ENCODE measurements around the gene IFT122.
"Not testable (repeated sequence)": the region's sequence is repeated elsewhere in the genome, so short reads cannot be mapped to it uniquely, and the experiment has no call there.

The IFT122 gene

GRCh38 chr3:129535075-129535474 lies 95.1 kb downstream of the IFT122 start:
- DNase-seq (ENCODE audit: low read depth in 2 of 2), result no peak

- DNase-seq (ENCODE audit: low read depth in 2 of 2), result no peak
Observed at GRCh38 chr3:129536374-129536667, 96.3 kb downstream of the IFT122 start.

GRCh38 chr3:129536804-129537203 lies 96.8 kb downstream of the IFT122 start:
- DNase-seq (ENCODE audit: low read depth in 2 of 2), result no peak

DNA sequence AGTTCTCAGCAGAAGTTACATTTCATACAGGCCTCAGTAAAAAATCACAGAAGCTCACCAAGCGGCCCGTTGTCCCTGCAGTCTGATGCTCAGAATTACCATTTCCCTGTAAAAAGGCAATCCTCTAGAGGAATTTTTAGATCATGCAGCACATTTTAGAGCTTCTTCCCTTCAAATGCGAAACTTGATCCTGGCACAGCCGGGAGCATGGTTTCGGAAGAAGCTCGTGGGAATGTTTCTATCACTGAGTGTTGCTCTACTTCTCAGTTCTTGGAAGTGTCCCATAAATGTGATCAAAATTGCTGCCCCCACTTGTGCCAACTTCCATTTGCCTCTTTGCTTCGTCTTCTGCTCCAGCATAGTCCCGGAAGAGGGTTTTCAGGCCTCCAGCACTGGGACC lies 99.2 kb downstream of the IFT122 start:
- DNase-seq (ENCODE audit: low read depth in 2 of 2), result no peak

DNA sequence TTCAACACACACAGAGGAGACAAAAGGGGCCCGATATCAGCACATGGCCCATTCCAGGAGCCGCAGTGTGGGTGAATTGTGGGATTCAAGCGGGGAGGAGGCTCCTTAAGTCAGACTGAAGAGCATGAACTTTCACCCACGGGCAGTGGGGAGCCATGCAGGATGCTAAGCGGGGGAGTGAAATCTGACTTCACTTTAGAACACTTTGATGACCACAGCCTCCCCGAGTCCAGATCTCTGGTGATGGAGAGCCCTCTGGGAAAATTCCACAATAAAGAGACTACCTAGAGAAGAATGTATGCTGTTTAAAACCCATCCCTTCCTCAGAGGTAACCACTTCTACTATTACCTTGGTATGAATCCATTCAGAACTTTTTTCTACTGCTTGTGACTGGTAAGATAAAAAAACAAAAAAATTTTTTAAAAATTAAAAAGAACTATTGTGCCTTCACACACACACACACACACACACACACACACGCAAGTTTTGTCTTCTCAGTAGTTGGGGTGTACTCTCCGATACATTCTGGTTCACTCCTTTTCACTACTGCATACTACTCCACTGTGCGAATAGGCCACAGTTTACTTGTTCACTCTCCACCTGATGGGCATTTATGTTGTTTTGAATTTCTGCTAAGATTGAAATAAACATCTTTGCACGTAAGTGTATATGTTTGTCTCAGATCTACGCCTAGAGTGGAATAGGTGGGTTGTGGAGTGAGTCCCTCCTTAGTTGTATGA lies 100.9 kb downstream of the IFT122 start:
- no peak for DNase-seq (ENCODE audit: low read depth in 2 of 2)

- DNase-seq (ENCODE audit: low read depth in 2 of 2), result no peak
Observed at GRCh38 chr3:129542747-129543146, 102.7 kb downstream of the IFT122 start.

GRCh38 chr3:129543156-129543790 lies 103.2 kb downstream of the IFT122 start, which contains the start of gene H1-8:
TSS of gene H1-8 (plus strand) at chr3:129543175. CDS start at chr3:129543219, 44 bp downstream.
- no peak for DNase-seq (ENCODE audit: low read depth in 2 of 2)

DNA sequence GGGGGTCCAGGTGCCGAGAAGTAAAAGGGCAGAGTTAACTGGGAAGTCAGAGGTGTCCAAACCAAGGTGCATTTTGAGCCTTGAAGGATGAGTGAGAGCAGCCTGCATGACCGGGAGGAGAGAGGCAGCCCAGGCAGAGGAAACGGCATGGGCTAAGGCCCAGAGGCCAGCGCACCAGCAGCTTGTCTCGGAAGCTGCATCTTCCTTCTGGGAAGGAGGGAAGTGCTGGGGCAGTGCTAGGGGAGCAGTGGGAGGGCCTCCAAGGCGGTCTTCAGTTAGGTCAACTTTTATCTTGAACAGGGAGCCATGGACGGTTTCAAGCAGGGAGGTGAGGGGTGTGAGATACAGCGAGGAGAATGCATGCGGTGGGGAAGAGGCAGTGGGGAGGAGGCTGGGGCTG lies 104.0 kb downstream of the IFT122 start:
- DNase-seq (ENCODE audit: low read depth in 2 of 2), result no peak

DNA sequence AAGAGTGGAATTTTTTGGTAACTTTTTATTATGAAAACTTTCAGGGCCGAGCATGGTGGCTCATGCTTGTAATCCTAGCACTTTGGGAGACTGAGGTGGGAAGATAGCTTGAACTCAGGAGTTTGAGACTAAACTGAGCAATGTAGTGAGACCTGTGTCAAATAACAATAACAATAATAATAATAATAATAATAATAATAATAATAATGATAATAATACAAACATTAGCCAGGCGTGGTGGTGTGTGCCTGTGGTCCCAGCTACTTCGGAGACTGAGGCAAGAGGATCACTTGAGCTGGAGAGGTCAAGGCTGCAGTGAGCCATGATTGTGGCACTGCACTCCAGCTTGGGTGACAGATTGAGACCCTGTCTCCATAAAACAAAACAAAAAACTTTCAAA lies 105.9 kb downstream of the IFT122 start:
- DNase-seq (ENCODE audit: low read depth in 2 of 2), result not testable (repeated sequence)

DNA sequence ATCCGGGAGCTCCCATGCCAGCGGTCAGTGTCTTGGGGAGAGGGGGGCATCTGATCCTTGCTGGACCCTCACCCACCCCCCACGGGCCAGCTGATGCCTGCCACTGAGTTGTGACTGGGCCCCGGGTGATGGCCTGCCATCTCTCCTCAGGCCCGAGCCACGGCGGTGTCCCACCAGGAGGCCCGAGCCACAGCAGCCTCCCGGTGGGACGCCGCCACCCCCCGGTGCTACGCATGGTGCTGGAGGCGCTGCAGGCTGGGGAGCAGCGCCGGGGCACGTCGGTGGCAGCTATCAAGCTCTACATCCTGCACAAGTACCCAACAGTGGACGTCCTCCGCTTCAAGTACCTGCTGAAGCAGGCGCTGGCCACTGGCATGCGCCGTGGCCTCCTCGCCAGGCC lies 107.2 kb downstream of the IFT122 start:
- DNase-seq (ENCODE audit: low read depth in 2 of 2), result no peak

GRCh38 chr3:129548104-129548965 lies 108.3 kb downstream of the IFT122 start:
- DNase-seq (ENCODE audit: low read depth in 2 of 2), result no peak

- no peak for DNase-seq (ENCODE audit: low read depth in 2 of 2)
Observed at GRCh38 chr3:129549006-129549800, 109.2 kb downstream of the IFT122 start.

- DNase-seq (ENCODE audit: low read depth in 2 of 2), result no peak
Observed at GRCh38 chr3:129549805-129550204, 109.8 kb downstream of the IFT122 start.

DNA sequence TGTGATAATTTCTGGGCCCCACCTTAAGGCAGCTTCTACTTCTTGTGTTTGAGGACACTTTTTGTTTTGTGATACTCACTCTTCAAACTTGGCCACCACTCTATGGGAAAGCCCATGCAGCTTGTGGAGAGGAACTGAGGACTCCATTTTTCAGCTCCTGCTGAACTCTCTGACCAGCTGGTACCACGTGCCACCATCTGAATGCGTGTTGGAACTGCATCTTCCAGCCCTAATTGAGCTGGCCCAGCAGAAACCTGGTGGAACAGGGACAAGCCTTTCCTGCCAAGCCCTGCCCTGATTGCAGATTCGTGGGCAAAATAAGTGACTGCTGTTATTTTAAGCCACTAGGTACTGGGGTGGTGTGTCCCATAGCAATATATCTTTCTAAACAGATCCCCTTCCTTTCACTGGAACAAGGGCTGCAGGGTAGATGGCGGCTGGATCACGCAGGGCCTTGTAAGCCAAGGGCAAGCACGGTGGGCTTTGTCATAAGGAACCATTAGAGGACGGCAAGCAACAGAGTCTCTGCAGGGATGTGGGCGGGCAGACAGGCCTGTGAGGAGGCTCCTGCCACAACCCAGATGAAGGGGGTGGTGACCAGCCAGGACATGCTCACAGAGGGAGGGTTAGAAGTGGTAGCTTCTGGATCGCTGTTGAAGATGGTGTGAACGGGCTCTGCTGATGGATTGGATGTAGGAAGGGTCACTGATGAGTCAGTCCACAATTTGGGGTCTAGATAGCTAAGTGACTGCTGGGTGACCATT lies 112.4 kb downstream of the IFT122 start:
- DNase-seq (ENCODE audit: low read depth in 2 of 2), result no peak

GRCh38 chr3:129553171-129553570 lies 113.1 kb downstream of the IFT122 start:
- DNase-seq (ENCODE audit: low read depth in 2 of 2), result no peak

DNA sequence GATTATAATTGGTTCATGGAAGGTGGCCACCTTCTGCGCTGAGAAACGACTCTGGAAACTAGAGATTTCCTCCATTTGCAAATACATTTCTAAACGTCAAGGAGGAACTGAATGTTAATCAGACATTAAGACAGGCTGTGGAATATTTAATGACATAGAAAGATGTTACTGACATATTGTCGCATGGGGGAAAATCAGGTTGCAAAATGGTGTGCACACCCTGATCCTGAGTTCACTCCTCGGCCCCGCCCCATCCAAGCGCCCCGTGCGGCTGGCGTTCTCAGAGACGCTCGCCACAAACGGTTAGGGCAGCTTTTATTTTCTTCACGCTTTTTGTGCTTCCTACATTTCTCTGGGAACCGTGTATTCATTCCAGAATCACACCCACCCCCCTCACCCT lies 113.7 kb downstream of the IFT122 start:
- DNase-seq (ENCODE audit: low read depth in 2 of 2), result no peak

DNA sequence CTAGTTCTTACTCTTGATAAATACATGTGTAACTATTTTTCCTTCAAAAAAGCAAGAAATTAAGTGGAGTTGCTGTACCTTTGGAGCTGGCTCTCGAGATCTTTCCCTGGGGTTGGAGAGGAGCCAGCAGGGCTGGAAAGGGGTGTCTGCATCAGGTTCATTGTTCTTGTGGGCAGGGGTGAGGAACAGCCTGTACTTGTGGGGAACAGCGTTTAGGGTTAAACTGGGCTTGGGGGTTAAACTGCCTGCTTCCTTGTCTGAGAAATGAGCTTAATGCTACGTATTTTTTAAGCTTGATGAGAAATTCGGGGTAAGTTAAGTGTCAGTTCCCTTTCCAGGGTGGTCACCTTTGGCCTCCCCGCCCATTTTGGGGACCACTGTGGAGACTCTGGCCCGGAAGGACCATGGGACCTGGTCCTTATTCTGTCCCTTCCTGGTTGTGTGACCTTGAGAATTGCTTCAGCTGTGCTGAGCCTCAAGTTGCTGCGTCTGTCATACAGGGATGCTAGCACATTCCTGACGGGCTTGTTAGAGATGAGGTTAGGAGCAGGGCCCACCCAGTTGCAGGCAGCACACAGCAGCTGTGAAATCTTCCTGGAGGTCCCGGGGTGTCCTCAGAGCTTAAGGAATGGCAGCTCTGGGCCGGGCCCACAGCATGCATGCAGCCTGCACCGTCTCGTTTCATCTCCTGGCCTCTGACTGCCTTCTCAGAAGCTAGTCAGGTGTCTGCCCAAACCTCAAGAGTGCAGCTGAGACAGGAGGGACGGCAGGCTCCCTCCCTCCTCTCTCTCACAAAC lies 114.5 kb downstream of the IFT122 start:
- no peak for DNase-seq (ENCODE audit: low read depth in 2 of 2)

DNA sequence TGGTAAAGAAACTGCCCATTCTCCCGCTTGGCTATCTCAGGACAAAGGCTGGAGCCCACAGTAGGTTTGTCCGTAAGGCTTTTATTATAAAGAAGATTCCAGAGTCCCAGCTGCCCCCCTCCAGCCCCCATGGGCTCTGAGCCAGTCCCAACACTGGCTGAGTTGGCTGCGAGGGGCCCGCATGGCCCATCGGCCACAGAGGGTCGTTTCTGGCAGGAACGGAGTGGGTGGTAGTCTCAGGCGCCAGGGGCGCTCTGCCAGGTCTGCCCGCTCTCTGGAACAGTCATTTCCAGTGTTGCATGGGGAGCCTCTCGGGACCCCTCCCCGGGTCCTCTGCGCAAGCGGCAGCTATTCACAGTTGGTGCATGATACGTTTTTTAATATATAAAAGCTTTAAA lies 115.1 kb downstream of the IFT122 start:
- DNase-seq (ENCODE audit: low read depth in 2 of 2), result no peak

DNA sequence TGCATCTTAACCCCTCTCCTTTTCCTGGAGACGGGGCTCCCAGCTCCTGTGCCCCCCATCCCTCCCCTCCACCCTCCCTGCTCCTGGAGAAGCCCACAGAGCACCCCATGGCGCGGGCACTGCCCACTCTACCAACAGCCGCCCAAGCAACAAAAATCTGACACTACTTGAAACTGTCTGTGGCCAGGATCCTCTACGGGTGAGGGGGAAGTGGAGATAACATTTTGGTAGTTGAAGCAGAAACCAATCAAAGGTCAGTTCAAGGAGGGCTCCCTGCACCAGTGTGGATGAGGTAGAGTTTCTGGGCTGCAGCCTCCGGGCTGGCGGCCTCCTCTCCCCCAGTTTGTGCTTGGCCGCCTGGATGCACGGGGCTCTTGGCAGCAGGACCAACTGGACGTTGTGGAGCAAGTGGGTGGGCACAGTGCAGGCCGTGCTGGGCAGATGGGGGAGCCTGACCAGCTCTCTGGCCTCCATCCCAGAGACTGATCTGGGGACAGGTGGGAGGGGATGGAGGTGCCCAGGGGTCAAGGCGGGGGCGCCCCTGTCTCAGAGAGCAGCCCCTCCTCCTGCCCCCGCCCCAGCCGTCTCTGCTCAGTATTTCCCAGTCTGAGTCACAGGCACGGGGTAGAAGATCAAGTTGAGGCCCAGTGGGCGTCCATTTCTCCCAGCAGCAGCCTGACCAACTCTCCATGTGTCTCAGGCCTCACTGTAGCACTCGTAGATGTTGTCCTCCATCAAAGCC lies 115.8 kb downstream of the IFT122 start:
- no peak for DNase-seq (ENCODE audit: low read depth in 2 of 2)

- DNase-seq (ENCODE audit: low read depth in 2 of 2), result no peak
Observed at GRCh38 chr3:129556358-129556695, 116.3 kb downstream of the IFT122 start.

Measured in fibroblast of skin of left quadriceps (primary cell).